GM21576 (cell line): ENCODE data around the gene INAVA.
"Not testable (repeated sequence)": the region's sequence is repeated elsewhere in the genome, so short reads cannot be mapped to it uniquely, and the experiment has no call there.

ENCODE experiments used
- ATAC-seq: cut with Tn5 transposase; IDR thresholded peaks from one replicate; pipeline ENCODE4 v1.9.1; 2021; ENCODE audit warnings: mild to moderate bottlenecking, moderate library complexity; ENCODE audit not compliant: unreplicated experiment

INAVA gene

GRCh38 chr1:200916681-200917080 lies 22.0 kb downstream of the INAVA start:
- no peak for ATAC-seq

DNA sequence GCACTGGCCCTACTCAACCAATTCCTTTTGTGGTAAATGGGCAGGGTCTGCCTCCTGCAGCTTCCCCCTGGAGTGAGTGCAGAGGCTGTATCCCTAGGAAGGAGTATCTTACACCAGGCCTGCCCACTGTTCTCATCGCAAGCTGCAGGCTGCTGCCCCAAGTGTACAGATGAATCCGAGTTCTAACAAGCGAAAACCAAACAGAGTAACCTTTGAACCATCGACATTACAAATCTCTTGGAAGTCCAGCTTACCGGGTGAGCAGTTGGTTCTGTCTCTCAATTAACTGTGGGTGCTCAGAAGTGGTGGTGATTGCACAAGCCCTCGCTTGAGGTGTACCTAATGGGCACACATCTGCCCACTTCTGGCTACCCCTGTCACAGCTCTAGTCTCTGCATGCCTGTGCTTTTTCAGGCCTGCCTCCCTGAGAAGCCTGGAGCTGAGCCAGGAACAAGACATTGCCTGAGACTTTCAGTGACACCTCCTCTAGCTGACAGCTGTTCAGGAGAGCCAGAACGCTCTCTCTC lies 22.7 kb downstream of the INAVA start:
- no peak for ATAC-seq

DNA sequence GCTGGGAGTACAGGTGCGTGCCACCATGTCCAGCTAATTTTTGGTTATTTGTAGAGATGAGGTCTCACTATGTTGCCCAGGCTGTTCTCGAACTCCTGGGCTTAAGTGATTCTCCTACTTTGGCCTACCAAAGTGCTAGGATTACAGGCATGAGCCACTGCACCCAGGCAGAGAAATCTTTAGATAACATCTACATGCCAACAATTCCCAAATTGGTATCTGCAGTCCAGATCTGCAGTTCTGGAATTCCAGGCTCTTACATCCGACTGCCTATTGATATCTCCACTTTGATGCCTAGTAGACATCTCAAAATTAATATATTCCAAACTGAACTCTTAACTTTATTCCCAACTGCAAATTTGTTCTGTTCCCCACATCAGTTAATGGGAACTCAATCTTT lies 23.3 kb downstream of the INAVA start:
- ATAC-seq, result no peak

DNA sequence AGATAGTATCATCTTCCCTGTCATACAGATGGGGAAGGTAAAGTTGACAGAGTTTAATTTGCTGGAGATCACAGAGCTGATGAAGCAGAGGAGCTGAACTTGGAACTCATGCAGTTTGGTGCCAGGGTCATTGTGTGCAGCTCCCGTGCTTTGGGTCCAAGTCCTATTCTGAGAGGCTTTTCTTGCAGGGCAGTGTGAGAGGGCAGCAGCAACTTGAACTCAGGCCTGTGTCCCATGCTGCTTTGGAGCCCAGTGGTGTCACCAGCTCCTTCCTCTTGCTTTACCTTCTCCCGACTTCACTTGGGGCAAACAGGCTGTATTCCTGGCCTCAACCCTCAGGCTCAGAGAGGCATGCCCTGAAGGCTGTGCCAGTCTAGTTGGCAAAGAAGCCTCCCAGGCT lies 24.7 kb downstream of the INAVA start:
- no peak for ATAC-seq

- ATAC-seq, result no peak
Measured at GRCh38 chr1:200921571-200922110, 26.9 kb downstream of the INAVA start.

- ATAC-seq, result no peak
Measured at GRCh38 chr1:200922406-200922805, 27.7 kb downstream of the INAVA start.

GRCh38 chr1:200923601-200924000 lies 28.9 kb downstream of the INAVA start:
- no peak for ATAC-seq

GRCh38 chr1:200925831-200926230 lies 31.1 kb downstream of the INAVA start:
- ATAC-seq, result no peak

GRCh38 chr1:200929530-200930278 lies 35.0 kb downstream of the INAVA start:
- ATAC-seq, result no peak

GRCh38 chr1:200930285-200930684 lies 35.6 kb downstream of the INAVA start:
- ATAC-seq, result not testable (repeated sequence)

- ATAC-seq, result no peak
Measured at GRCh38 chr1:200931776-200932175, 37.1 kb downstream of the INAVA start.

DNA sequence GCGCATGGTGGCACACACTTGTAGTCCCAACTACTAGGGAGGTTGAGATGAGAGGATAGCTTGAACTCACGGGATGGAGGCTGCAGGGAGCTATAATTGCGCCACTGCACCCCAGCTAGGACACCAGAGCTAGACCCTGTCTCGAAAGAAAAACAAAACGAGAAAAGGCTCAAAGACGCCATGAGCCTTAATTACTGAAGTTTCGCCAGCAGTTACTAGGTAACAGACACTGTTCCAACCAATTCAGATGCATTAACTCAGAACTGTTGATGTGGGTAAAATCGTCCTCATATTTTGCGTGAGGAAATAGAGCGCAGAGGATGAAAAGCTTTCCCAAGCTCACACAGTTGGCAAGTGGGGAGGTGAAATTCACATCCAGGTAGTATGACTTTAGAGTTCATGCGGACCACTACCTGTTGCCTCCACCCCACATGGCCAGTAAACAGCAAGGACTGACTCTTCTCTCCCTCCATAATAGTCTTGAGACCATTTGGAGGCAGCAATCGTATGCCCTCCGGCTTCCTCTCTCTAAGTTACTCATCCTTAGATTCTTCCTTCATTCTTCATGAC lies 40.1 kb downstream of the INAVA start:
- no peak for ATAC-seq

- not testable (repeated sequence) for ATAC-seq
Measured at GRCh38 chr1:200935286-200935962, 40.7 kb downstream of the INAVA start.

DNA sequence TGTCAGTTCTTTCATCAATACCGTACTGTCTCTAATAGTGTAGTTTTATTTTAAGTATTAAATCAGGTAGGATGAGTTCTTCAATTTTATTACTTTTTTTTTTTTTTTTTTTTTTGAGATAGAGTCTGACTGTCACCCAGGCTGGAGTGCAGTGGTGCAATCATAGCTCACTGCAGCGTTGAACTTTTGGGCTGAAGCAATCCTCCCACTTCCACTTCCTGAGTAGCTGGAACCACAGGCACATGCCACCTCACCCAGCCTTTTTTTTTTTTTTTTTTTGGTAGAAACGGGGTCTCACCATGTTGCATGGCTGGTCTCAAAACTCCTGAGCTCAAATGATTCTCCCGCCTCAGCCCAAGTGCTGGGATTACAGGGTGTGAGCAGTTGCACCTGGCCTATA lies 44.3 kb downstream of the INAVA start:
- no peak for ATAC-seq

DNA sequence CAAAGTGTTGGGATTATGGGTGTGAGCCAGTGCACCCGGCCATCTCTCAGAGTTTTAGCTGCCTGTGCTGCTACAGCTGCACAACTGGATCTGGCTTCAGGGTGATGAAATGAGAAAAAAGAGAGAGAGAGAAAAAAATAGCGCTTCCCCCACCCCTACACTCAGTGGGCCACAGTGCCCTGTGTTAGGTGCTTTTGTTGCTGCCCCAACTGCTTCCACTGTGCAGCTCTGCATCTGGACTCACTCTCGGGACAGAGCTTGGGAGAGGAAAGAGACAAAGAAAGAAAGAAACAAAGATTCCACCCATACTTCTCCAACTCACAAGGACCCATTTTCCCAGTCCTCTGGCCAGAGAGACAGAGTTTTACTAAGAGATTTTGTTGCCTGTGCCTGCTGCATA lies 50.4 kb downstream of the INAVA start:
- ATAC-seq, result no peak

GRCh38 chr1:200947059-200947566 lies 52.4 kb downstream of the INAVA start:
- no peak for ATAC-seq

GRCh38 chr1:200949626-200950025 lies 54.9 kb downstream of the INAVA start:
- ATAC-seq, result no peak

DNA sequence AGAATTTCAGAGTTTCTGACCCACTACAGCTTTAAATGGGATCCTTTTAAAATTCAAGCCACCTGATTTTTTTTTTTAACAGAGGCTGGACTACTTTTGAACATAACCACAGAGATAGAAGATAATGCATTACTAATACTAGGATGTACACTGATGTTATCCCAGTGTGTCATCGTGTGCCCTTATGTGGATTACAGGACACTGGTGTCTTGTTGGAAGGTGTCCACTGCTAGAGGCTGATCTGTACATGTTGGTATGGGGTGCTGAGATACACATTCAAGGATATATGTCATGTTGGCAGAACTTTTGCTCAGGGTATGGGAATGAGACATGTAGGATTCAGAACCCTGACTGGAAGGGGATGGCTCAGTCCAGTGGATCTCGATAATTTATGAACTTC lies 56.3 kb downstream of the INAVA start:
- ATAC-seq, result no peak

- ATAC-seq, result no peak
Measured at GRCh38 chr1:200954434-200954833, 59.7 kb downstream of the INAVA start.

DNA sequence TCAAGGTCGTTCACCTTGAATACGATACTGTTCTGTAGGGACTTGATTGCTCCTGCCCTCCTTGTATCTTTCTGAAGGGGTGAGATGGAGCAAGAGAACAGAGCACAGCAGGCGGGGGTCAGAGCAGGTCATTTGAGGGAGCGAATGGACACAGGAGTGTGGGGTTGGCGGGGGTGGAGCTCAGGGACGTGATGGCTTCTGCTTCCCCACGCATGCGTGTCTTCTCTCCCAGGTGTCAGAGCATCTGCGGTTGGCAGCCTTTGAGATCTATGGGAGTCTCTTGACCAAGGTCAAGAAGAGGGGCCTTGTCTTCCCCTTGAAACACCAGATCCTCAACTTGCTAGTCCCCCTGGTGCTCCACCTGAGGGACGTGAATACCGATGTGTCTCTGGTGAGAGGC lies 63.9 kb downstream of the INAVA start:
- no peak for ATAC-seq

DNA sequence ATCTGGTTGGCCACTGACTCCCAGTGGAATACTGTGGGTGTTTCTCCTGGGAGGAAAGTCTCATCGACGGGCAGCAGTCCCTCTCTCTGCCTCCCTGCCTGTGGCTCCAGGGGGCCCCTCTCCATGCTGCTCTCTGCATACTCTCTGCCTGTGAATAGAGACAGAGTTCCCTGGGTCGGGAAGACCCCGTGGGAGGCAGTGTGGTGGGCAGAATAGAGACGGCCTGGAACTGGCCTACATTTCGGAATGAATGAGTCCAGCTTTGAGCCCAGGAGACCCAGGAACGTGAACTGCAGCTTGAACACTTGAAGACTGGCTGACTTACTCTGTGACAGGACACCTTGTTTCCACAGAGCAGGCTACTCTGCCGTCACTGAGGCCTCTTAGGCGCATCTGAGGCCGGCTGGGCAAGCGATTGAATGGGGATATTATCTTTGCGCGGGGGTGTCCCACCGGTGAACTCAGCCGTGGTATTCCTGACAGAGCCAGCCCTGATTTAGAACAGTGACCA lies 64.8 kb downstream of the INAVA start:
- no peak for ATAC-seq
